Measurements from ENCODE around the gene LETM1.

The LETM1 gene

DNA sequence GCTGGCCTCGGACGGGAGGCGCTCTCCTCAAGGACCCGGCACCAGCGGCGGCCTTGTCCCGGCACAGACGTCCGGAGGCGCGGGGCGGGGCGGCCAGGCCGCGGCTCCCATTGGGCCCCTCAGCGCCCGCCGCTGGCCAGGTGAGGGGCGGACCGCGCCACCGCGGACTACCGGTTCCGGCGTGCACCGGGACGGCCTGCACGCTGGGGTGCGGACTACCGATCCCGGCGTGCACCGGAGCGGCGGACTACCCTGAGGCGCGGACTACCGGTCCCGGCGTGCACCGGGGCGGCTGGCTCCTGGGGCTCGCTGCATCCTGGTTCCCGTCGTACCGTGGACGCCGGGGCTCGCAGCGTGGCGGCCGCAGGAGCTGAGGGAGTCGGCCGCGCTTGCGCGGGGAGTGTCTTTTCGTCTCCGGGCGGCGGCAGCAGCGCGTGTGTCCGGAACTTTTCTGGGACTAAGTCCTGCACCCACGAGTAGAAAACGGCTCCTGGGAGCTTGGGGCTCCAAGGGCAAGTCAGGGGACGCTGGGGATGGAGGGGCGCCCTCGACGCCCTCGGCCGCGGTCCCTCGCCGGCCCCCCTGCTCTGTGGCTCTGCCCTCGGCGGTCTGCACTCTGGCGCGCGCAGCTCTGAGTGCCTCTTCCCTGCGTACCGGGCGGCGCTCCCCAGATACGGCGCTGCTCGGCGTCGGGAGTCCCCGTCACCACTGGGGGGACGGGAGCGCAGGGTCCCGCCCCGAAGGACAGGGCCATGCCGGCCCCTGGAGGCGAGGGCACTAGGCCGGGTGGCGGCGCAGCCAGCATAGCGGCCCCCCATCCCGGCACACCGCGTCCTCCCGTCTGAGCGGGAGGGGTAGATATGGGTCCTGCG lies at the start of gene LETM1:
LETM1 (minus strand) TSS at position 86 of the 872 bp plus-strand sequence. CDS start 206 bp downstream, outside the sequence.
- DNase-seq, result peak; percentile 63 to 98 (median 92)

DNA sequence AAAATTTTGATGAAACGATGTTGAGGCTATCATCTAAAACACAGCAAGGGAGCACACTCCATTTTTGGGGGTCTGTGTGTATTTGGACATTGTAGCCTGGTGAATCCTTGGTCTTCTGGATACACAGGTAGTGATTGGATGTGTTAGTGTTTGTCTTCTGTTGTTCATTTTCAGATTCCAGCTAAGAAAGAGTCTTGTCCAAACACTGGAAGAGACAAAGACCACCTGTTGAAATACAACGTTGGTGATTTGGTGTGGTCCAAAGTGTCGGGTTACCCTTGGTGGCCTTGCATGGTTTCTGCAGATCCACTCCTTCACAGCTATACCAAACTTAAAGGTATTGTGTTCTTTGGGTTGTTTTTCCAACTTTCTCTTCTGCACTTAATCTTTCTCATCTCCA lies 48.1 kb upstream of the LETM1 start:
- no peak for DNase-seq

DNA sequence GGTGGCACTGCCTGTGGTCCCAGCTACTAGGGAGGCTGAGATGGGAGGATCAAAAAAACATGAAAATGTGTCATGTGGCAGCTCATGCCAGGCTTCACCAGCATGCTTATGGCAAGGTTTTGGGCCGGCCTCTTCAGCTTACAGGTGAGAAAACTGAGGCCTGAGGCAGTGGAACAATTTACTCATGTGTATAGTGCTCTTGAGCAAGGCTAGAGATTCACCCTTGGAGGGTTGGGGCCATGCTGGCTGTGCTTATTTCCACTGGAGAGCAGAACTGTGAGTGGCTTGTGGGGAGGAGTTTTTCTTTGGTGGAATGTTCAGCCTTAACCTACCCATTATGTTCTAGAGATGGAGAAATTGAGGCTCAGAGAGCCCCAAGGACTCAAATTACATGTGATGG lies 47.1 kb upstream of the LETM1 start:
- DNase-seq, result no peak

DNA sequence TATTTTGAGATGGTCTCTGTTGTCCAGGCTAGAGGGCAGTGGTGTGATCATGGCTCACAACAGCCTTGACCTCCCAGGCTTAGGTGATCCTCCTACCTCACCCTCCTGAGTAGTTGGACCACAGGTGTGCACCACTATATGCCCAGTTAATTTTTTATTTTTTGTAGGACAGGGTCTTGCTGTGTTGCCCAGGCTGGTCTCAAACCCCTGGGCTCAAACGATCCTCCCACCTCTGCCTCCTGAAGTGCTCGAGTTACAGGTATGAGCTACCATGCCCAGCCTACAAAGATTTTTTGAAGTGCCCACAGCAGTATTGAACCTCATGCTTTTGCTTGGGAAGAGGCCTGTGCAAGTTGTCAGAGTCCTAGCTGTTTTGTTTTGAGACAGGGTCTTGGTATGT lies 46.3 kb upstream of the LETM1 start:
- DNase-seq, result no peak

DNA sequence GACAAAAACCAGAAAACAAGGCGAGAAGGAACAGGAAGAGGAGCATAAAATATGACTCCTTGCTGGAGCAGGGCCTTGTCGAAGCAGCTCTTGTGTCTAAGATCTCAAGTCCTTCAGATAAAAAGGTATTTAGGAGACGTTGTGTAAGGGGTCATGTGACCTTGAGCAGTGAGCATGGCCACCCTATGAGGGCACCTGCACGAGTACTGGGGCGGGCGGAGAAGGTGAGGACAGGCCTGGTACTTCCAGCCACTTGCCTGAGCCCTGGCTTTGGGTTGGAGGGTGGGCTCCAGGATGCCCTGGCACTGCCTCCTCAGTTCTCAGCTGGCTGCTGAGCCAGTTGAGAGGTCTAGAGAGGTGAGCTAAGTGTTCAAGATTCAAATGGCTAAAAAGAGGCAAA lies 45.2 kb upstream of the LETM1 start:
- DNase-seq, result no peak

DNA sequence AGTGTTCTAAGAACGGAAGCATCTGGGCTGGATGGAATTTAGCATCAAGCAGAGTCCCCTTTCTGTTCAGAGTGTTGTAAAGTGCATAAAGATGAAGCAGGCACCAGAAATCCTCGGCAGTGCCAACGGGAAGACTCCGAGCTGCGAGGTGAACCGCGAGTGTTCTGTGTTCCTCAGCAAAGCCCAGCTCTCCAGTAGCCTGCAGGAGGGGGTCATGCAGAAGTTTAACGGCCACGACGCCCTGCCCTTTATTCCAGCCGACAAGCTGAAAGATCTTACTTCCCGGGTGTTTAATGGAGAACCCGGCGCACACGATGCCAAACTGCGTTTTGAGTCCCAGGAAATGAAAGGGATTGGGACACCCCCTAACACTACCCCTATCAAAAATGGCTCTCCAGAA lies 44.7 kb upstream of the LETM1 start:
- DNase-seq, result no peak

DNA sequence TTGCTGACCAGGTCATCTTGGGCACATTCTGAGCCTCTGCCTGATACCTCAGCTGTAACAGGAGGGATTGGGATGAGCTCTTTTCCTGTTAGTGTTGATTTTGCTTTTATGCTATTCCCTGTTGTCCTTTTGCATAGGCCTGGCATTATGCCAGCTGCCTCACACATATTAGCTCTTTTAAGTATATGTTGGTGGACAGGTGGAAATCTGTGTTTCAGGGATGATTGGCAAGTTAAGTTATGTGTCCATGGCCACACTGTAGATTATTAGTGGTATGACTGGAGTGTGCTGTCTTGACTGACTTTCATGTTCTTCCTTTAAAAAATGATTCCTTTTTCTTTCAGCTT lies 44.1 kb upstream of the LETM1 start:
- DNase-seq, result no peak

DNA sequence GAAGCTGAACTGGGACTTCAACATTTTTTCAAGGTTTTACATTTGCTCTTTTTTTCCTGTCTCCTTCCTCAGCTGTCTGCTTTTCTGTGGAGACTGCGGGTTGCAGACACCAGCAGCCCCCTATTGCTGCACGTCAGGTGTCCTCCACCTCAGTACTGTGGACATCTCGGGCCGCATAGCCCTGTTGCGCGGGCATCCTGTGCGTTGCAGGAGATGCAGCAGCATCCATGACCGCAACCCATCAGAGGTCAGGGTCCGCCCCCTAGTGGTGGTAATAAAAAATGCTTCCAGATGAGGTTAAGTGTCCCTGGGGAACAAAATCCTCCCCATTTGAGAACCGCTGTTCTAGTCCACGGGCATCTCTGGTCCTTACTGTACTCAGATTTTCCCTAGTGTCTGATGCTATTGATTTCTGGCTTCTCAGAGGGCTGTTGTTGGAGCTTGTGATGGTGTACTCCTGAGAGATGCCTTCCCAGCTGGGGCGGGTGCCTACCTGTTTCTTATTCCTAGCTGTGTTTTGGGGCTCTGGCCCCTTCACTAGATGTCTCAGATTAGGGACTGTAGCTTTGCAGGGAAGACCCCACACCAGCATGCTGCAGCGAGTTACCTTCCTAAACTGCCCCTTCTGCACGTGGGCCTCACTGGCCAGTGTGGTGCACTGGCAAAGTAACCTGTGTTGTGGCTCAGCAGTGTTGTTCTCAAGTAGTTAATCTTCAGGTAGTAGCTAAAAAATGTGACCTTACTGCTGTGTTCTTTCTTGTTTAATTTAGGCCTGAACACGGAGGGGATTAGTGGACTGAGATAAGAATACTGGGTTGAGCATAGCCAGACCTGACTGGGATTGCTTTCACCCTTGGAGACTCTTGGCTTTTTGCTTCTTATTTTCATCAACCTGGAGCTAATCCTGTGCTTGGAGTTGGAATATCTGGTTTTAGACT lies 43.5 kb upstream of the LETM1 start:
- DNase-seq, result peak in 52 of 56 donors; percentile 7 to 78 (median 38)

DNA sequence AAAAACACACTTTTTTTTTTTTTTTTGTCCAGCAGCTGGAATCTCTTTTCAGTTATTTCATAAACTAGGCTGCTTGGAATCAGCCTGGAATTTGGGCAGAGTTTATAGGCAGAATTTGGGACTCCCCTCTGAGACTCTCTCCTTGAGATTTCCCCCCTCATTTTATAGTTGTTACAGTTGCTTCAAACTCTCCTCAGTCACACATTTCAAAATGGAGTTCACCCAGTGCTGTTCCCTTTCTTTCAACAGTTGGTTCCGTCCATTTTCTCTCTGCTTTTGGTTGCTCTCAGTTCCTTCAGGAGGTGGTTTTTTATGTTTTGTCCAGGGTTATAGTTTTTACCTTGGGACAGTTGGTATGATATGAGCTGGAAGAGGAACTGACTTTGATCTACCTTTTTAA lies 42.7 kb upstream of the LETM1 start:
- no peak for DNase-seq

DNA sequence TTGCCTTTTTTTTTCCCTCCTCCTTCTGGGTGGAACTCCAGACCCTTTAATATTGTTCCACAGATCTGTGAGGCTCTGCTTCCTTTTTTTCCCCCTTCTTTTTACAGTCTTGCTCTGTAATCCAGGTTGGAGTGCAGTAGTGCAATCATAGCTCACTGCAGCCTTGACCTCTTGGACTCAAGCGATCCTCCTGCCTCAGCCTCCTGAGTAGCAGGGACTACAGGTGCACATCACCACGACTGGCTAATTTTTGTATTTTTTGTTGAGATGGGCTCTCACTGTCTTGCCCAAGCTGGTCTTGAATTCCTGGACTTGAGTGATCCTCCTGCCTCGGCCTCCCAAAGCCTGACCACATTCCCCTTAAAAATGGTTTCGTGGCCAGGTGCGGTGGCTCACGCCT lies 42.1 kb upstream of the LETM1 start:
- no peak for DNase-seq

DNA sequence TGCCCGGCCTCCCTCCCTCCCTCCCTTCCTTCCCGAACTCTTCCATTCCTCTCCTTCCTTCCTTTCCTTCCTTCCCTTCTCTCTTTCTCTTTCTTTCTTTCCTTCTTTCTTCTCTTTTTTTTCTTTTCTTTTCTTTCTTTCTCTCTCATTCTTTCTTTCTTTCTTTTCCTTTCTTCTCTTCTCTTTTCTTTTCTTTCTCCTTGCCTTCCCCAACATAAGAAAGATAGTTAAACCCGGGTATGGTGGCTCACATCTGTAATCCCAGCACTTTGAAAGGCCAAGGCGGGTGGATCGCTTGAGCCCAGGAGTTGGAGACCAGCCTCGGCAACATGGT lies 40.7 kb upstream of the LETM1 start:
- DNase-seq, result no peak

DNA sequence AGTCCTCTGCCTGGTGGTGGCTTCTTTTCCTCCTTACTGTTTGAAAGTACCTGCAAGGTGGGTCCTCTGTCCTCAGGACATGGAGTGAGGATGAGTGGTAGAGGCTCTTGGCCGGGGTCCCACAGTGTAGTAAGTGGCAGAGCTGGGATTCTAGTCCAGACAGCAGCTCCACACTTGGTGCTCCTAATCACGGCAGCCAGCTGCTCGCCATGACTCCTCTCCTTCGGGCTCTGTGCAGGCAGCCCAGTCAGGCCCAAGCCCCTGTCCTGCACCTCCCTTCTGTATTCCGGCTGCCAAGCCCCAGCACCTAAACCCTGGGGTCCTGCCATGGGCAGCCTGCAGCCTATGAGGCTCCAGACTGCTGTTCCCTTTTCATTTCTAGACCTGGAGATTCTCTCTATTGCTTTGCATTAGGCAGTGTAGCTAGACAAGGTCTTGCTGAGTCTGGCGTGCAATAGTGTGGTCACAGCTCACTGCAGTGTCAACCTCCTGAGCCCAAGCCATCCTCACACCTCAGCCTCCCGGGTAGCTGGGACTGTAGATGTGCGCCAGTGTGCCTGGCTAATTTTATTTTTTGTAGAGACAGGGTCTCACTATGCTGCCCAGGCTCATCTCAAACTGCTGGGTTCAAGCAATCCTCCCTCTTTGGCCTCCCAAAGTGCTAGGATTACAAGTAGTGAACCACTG lies 40.2 kb upstream of the LETM1 start:
- no peak for DNase-seq

DNA sequence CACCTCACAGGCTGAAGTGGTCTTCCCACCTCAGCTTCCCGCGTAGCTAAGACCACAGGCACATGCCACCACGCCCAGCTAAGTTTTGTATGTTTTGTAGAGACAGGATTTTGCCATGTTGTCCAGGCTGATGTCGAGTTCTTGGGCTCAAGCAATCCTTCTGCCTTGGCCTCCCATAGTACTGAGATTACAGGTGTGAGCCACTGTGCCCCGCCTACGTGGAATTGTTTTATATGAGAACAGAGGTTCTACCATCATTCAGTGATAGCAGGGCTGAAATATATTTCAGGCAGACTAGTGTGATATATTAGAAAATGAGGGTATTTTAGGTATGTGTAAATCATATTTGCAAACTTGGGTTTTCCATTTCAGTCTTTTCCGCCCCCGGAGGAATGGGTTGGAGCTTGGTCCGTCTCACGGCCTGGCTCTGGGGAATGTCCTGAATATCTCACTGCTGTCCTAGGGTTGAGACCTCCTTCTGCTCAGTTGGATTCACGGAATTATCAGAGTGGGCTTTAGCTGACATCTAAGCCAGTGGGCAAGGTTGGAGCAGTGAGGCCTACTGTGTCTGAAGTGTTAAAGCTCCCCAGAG lies 35.1 kb upstream of the LETM1 start:
- no peak for DNase-seq

DNA sequence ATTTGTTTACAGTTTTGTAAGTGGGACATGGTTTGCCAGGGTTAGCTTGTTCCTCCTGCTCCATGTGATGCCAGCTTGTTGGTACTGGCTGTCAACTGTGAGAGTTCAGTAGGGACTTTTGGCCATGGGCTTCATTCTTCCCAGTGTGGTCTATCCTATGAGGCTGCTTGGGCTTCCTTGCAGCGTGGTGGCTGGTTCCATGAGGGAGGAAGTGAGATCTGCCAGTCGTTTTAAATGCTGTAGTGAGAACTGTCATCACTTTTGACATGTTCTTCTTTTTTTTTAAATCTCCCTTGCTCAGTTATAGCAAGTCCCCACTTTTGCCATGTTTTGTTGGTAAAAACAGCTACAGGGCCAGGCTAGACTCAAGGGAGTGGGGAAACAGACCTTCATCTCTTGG lies 31.1 kb upstream of the LETM1 start:
- no peak for DNase-seq

DNA sequence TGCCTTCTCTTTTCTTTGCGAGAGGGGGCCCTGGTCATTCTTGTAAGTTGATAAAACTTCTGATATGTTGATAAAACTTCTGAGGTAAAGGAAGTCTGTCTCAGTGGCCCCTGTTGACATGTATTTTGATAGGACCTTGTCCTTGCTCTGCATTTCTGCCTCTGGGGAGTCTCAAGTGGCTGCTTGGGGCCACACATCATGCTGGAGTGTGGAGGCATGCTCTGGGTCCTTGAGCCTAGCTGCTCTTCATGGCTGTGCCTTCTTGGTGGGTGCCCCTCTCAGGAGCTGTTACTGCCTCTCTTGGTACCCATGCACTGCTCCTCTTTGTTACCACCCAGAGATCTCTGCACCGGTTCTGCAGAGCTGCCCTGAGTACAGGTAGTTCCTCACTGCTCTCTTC lies 29.5 kb upstream of the LETM1 start:
- no peak for DNase-seq

DNA sequence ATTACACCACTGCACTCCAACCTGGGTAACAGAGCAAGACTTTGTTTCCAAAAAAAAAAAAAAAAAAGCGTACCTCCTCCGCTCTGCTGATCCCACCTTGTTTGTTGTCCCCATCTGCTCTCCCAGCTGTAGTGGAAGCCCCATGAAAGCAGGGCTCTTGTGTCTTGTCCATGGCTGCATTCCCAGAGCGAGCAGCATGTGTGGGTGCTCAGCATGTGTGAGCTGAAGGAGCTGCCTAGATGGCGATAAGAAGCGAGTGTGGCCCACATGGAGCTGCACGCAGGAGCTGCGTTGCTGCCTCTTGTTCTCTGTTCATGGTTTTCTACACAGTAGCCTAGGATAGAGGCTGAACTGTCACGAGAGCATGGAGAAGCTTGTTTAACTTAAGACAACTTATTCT lies 27.6 kb upstream of the LETM1 start:
- no peak for DNase-seq

DNA sequence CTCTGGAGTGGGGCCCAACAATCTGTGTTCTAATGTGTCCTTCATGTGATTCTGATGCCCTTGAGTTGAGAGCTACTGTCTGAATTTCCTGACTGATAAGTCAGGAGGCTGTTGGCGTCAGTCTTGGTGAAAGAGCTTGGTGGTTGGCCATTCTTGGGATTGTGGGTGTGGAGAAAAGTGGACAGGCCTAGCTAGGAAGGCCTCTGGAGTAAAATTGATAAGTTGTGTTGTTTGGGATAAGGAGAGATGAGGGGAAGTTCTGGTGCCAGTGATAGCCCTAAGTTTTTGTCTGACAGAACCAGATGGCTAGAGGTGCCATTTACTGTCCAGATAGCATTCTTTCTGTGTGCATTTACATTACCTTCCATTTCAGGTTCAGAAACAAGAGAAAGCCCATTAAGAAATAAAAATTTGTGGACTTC lies 26.9 kb upstream of the LETM1 start:
- no peak for DNase-seq

DNA sequence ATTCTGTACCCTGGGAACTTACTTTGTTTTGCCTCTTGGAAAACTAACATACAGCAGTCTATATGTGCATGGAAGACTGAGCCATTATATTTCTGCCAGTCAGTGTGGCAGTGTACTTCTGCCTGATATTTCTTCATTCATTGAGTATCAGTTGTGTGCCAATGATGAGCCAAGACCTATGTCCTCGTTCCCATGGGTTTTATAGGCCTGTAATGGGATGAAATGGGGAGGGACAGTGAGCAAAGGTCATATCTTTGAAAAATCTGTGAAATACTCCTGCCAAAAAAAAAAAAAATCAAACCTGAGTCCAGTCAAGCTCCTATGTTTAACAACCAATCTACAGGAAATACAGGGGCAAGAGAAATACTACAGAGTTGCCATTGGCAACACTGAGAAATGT lies 24.4 kb upstream of the LETM1 start:
- no peak for DNase-seq

DNA sequence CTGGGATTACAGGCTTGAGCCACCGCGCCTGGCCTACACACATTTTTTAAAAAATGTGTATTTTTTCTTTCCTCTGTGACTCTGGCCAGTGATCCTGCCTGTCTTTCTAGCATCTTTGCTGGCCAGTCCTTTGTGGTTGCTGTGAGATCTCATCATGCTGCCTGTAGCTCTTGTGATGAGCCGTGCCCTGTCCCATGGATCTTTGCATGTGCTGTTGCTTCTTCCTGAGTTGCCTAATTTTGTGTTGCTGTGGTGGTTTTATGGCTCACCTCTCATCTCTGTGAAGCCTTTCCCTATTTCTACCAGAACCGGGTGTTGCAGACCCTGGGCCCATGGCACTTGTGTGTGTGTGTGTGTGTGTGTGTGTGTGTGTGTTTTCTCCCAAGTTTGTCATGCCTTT lies 23.5 kb upstream of the LETM1 start:
- no peak for DNase-seq

DNA sequence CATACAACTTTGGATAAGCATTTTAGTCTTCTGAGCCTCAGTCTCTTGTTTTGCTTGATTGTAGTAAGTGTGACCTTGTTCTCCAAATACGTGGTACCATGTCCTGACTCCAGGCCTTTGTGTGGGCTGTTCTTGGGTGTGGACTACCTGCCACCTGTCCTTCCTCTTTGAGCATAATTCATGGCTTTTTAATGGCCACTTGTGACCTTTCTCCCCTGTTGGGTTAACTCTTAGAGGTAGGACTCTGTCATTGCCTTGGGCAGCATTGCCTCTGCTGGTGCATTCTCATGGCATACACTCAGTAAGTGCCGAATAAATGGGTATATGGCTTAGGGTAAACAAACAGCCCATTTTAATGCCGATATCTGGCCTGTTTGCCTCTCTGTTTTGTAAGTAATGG lies 18.2 kb upstream of the LETM1 start:
- no peak for DNase-seq

DNA sequence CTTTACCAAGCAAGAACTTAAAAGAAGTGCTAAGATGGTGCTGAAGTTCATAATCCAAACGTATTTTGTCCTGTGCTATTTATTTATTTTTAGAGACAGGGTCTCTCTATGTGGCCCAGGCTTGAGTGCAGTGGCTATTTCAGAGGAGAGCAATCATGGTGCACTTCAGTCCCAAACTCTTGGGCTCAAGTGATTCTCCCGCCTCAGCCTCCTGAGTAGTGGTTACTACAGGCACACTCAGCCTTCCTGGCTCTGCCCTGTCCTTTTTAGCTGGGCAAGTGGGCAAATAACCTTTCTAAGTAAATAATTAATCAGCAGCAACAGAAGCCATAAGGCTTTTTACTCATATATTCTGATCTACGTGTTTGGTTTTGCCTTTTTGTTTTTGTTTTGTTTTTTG lies 17.8 kb upstream of the LETM1 start:
- DNase-seq, result no peak

DNA sequence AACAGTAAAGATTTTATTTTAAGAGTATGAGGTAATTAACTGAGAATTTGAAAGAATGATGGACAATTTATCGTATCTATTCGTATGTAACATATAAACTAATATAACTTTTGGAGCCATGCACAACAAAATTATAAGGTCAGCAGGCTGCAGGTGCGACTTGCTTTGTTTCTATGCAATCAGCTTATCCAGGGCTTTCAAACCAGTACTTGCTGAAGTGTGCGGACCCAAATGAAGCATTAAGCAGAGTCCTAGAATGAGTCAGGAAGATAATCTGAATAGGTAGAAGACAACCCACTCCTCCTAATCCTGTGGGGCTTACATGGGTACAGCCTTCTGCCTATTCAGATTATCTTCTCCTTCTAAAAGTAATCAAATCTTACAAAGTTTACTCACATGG lies 17.3 kb upstream of the LETM1 start:
- DNase-seq, result no peak

Data from nucleus accumbens (tissue), 56 donors.